ENCODE results near the gene AFAP1L1. TPM values are rescaled to one million over a fixed set of nuclear protein-coding genes. Genes with fewer than 3 reads are reported as not detected.

Gene AFAP1L1
- total and polyA plus RNA-seq, 7 experiments from 2014 or later = 0.08 to 1.1 (median 0.49) TPM; not detected in 2

- Histone ChIP-seq H3K4me1 (ENCODE audit: control insufficient read depth in 2 of 2, insufficient read depth in 2 of 2, low read length in 2 of 2) (peaks cover 0 to 7% of the 10 kb centered on the region in 2 donors), H3K9me3 (ENCODE audit: control insufficient read depth in 2 of 3, low read length in 3 of 3) (no peaks in the 10 kb centered on the region), H3K36me3 (ENCODE audit: control insufficient read depth in 2 of 3, insufficient read depth in 3 of 3, low read length in 3 of 3) (peaks cover 0 to 17% (median 0%) of the 10 kb centered on the region in 3 experiments), H3K27me3 (ENCODE audit: control insufficient read depth in 2 of 2, insufficient read depth in 2 of 2, low read length in 2 of 2) (no peaks in the 10 kb centered on the region), H3K4me3 (ENCODE audit: low read length) (no peak overlapping the region), H3K27ac (ENCODE audit: low read depth, low read length) (no peak overlapping the region)
- intact Hi-C loops (cut with micrococcal nuclease) = loop anchor here (1.0 to 5.0 kb wide), 4 partner anchors 10 to 195 kb away; no protein-coding TSS in a partner anchor
- H3K36me3 Mint-ChIP-seq = peaks cover 2 to 9% (median 6%) of the 10 kb centered on the region in 5 donors
- DNase-seq = peak in 7 of 9 donors; percentile 25 to 65 (median 49)
- ATAC-seq = peak; percentile 79
- peaks cover 3 to 48% (median 27%) of the 10 kb centered on the region in 7 donors for H3K4me1 Mint-ChIP-seq
- no peak overlapping the region for H3K4me3 Mint-ChIP-seq
- H3K27me3 Mint-ChIP-seq = no peaks in the 10 kb centered on the region
- ChIA-PET CTCF (interaction anchor here (0.6 to 5.2 kb wide), 20 partner anchors 9 to 69 kb away, joined by 3 to 61 read pairs (median 5); partner anchors contain the start of genes GRPEL2 and PCYOX1L), POLR2A (interaction anchor here (1.4 to 4.4 kb wide), 4 partner anchors 10 to 69 kb away, joined by 3 to 43 read pairs (median 8); partner anchors contain the start of genes GRPEL2 and PCYOX1L)
- H3K27ac Mint-ChIP-seq = peak overlapping the region in 7 of 9 donors; percentile 13 to 68 (median 41)
- peaks cover 0 to 2% (median 0%) of the 10 kb centered on the region in 11 donors for H3K9me3 Mint-ChIP-seq
Observed at GRCh38 chr5:149367249-149367971, 95.8 kb downstream of the AFAP1L1 start.

- ChIA-PET POLR2A (interaction anchor here (1.0 to 4.4 kb wide), 7 partner anchors 8 to 69 kb away, joined by 3 to 43 read pairs (median 3); partner anchors contain the start of gene GRPEL2), CTCF (interaction anchor here (0.7 to 5.2 kb wide), 21 partner anchors 8 to 197 kb away, joined by 3 to 61 read pairs (median 5); partner anchors contain the start of genes GRPEL2, IL17B and PCYOX1L)
- Histone ChIP-seq H3K4me1 (ENCODE audit: control insufficient read depth in 2 of 2, insufficient read depth in 2 of 2, low read length in 2 of 2) (peaks cover 0 to 7% of the 10 kb centered on the region in 2 donors), H3K9me3 (ENCODE audit: control insufficient read depth in 2 of 3, low read length in 3 of 3) (no peaks in the 10 kb centered on the region), H3K27me3 (ENCODE audit: control insufficient read depth in 2 of 2, insufficient read depth in 2 of 2, low read length in 2 of 2) (no peaks in the 10 kb centered on the region), H3K4me3 (ENCODE audit: low read length) (no peak overlapping the region), H3K27ac (ENCODE audit: low read depth, low read length) (no peak overlapping the region), H3K36me3 (ENCODE audit: control insufficient read depth in 2 of 3, insufficient read depth in 3 of 3, low read length in 3 of 3) (peaks cover 0 to 12% (median 0%) of the 10 kb centered on the region in 3 experiments)
- Mint-ChIP-seq H3K4me1 (peaks cover 3 to 41% (median 26%) of the 10 kb centered on the region in 7 donors), H3K27me3 (no peaks in the 10 kb centered on the region), H3K4me3 (peak overlapping the region in 1 of 10 donors; percentile 55), H3K9me3 (peaks cover 0 to 2% (median 0%) of the 10 kb centered on the region in 11 donors), H3K27ac (peak overlapping the region in 3 of 9 donors; percentile 25 to 53 (median 25)), H3K36me3 (peaks cover 2 to 7% (median 5%) of the 10 kb centered on the region in 5 donors)
- intact Hi-C loops (cut with micrococcal nuclease) = loop anchor here (1.0 to 5.0 kb wide), 4 partner anchors 11 to 194 kb away; no protein-coding TSS in a partner anchor
- no peak for DNase-seq
- ATAC-seq = no peak
Observed at GRCh38 chr5:149367972-149368645, 96.5 kb downstream of the AFAP1L1 start.

GRCh38 chr5:149370878-149371277 lies 99.2 kb downstream of the AFAP1L1 start:
- no peak for ATAC-seq
- H3K27me3 Mint-ChIP-seq = no peaks in the 10 kb centered on the region
- POLR2A ChIA-PET = interaction anchor here (0.8 to 1.7 kb wide), 4 partner anchors 11 to 69 kb away, joined by 3 to 5 read pairs (median 4); no protein-coding TSS in a partner anchor

GRCh38 chr5:149371296-149371962 lies 99.8 kb downstream of the AFAP1L1 start:
- H3K27ac ChIP-seq (ENCODE audit: low read depth, low read length) = no peak overlapping the region
- H3K27ac Mint-ChIP-seq = peak overlapping the region in 2 of 9 donors; percentile 50 to 83
- intact Hi-C loops (cut with micrococcal nuclease) = loop anchor here (1.0 kb wide), 7 partner anchors 14 to 230 kb away; partner anchors contain the start of genes ABLIM3 (in 2 of the 2) and GRPEL2 (in 1 of the 2)
- H3K27me3 ChIP-seq (ENCODE audit: control insufficient read depth in 2 of 2, insufficient read depth in 2 of 2, low read length in 2 of 2) = no peaks in the 10 kb centered on the region
- no peak overlapping the region for H3K4me3 ChIP-seq (ENCODE audit: low read length)
- DNase-seq = peak; percentile 38 to 76 (median 62)
- ChIA-PET CTCF (interaction anchor here (0.6 to 8.0 kb wide), 21 partner anchors 10 to 193 kb away, joined by 3 to 147 read pairs (median 5); partner anchors contain the start of genes AFAP1L1 and GRPEL2), POLR2A (interaction anchor here (0.7 to 1.7 kb wide), 5 partner anchors 11 to 68 kb away, joined by 3 to 5 read pairs (median 4); no protein-coding TSS in a partner anchor)
- peaks cover 0 to 7% of the 10 kb centered on the region in 2 donors for H3K4me1 ChIP-seq (ENCODE audit: control insufficient read depth in 2 of 2, insufficient read depth in 2 of 2, low read length in 2 of 2)
- H3K36me3 Mint-ChIP-seq = peaks cover 0 to 6% (median 4%) of the 10 kb centered on the region in 5 donors
- H3K4me3 Mint-ChIP-seq = no peak overlapping the region
- H3K27me3 Mint-ChIP-seq = no peaks in the 10 kb centered on the region
- H3K36me3 ChIP-seq (ENCODE audit: control insufficient read depth in 2 of 3, insufficient read depth in 3 of 3, low read length in 3 of 3) = peaks cover 0 to 4% (median 0%) of the 10 kb centered on the region in 3 experiments
- H3K9me3 Mint-ChIP-seq = peaks cover 0 to 2% (median 0%) of the 10 kb centered on the region in 11 donors
- peak; percentile 92 for ATAC-seq
- peaks cover 3 to 31% (median 23%) of the 10 kb centered on the region in 7 donors for H3K4me1 Mint-ChIP-seq
- H3K9me3 ChIP-seq (ENCODE audit: control insufficient read depth in 2 of 3, low read length in 3 of 3) = no peaks in the 10 kb centered on the region

More at GRCh38 chr5:149370878-149371277, 99.2 kb downstream of the AFAP1L1 start:
- H3K4me1 ChIP-seq (ENCODE audit: control insufficient read depth in 2 of 2, insufficient read depth in 2 of 2, low read length in 2 of 2) = peaks cover 0 to 7% of the 10 kb centered on the region in 2 donors
- Mint-ChIP-seq H3K9me3 (peaks cover 0 to 2% (median 0%) of the 10 kb centered on the region in 11 donors), H3K36me3 (peaks cover 0 to 4% (median under 1%) of the 10 kb centered on the region in 5 donors), H3K4me3 (no peak overlapping the region), H3K27ac (peak overlapping the region in 1 of 9 donors; percentile 50), H3K4me1 (peaks cover 3 to 31% (median 23%) of the 10 kb centered on the region in 7 donors)
- intact Hi-C loops (cut with micrococcal nuclease) = loop anchor here (1.0 kb wide), 7 partner anchors 14 to 230 kb away; partner anchors contain the start of genes ABLIM3 (in 2 of the 2) and GRPEL2 (in 1 of the 2)
- H3K9me3 ChIP-seq (ENCODE audit: control insufficient read depth in 2 of 3, low read length in 3 of 3) = no peaks in the 10 kb centered on the region
- H3K36me3 ChIP-seq (ENCODE audit: control insufficient read depth in 2 of 3, insufficient read depth in 3 of 3, low read length in 3 of 3) = peaks cover 0 to 4% (median 0%) of the 10 kb centered on the region in 3 experiments
- no peaks in the 10 kb centered on the region for H3K27me3 ChIP-seq (ENCODE audit: control insufficient read depth in 2 of 2, insufficient read depth in 2 of 2, low read length in 2 of 2)
- DNase-seq = no peak
- no peak overlapping the region for H3K27ac ChIP-seq (ENCODE audit: low read depth, low read length)
- no peak overlapping the region for H3K4me3 ChIP-seq (ENCODE audit: low read length)
- CTCF ChIA-PET = interaction anchor here (0.9 to 8.0 kb wide), 11 partner anchors 10 to 194 kb away, joined by 3 to 147 read pairs (median 5); partner anchors contain the start of gene GRPEL2

- H3K27me3 Mint-ChIP-seq = no peaks in the 10 kb centered on the region
- CTCF ChIA-PET = interaction anchor here (0.6 to 8.0 kb wide), 20 partner anchors 9 to 193 kb away, joined by 3 to 147 read pairs (median 6); partner anchors contain the start of genes AFAP1L1 and GRPEL2
- ATAC-seq = no peak
Observed at GRCh38 chr5:149372076-149372795, 100.6 kb downstream of the AFAP1L1 start.

More at GRCh38 chr5:149372076-149372795, 100.6 kb downstream of the AFAP1L1 start:
- no peak overlapping the region for H3K27ac ChIP-seq (ENCODE audit: low read depth, low read length)
- intact Hi-C loops (cut with micrococcal nuclease) = no loop called here
- Mint-ChIP-seq H3K27ac (no peak overlapping the region), H3K4me3 (no peak overlapping the region), H3K36me3 (peaks cover 0 to 10% (median 7%) of the 10 kb centered on the region in 5 donors), H3K4me1 (peaks cover 2 to 24% (median 22%) of the 10 kb centered on the region in 7 donors), H3K9me3 (peaks cover 0 to 2% (median 0%) of the 10 kb centered on the region in 11 donors)
- H3K4me1 ChIP-seq (ENCODE audit: control insufficient read depth in 2 of 2, insufficient read depth in 2 of 2, low read length in 2 of 2) = peaks cover 0 to 7% of the 10 kb centered on the region in 2 donors
- H3K9me3 ChIP-seq (ENCODE audit: control insufficient read depth in 2 of 3, low read length in 3 of 3) = no peaks in the 10 kb centered on the region
- no peak overlapping the region for H3K4me3 ChIP-seq (ENCODE audit: low read length)
- H3K27me3 ChIP-seq (ENCODE audit: control insufficient read depth in 2 of 2, insufficient read depth in 2 of 2, low read length in 2 of 2) = no peaks in the 10 kb centered on the region
- peaks cover 0 to 4% (median 0%) of the 10 kb centered on the region in 3 experiments for H3K36me3 ChIP-seq (ENCODE audit: control insufficient read depth in 2 of 3, insufficient read depth in 3 of 3, low read length in 3 of 3)
- no peak for DNase-seq
- POLR2A ChIA-PET = interaction anchor here (0.6 to 1.7 kb wide), 6 partner anchors 12 to 211 kb away, joined by 3 to 5 read pairs (median 4); no protein-coding TSS in a partner anchor

All from naive thymus-derived CD4-positive, alpha-beta T cell (primary cell).